Lung (tissue), 12 donors: ENCODE measurements around the gene MBOAT1. TPM values are rescaled to one million over a fixed set of nuclear protein-coding genes. Genes with fewer than 3 reads are reported as not detected.

Experiments used
- ATAC-seq: fragments of 200-7000 bp; cut with Tn5 transposase; one replicate; pipeline ENCODE4 v1.9.1; 2020; ENCODE audit warnings: moderate number of reproducible peaks; ENCODE audit not compliant: insufficient read depth, low FRiP score
- DNase-seq, 3 donors: peaks; one replicate each; pipeline ENCODE4 v3.0.0-alpha.2; 2013 to 2017
- H3K27ac ChIP-seq, 2 donors: one replicate each; pipeline ENCODE4 v1.5.1; 2013; ENCODE audit warnings: mild to moderate bottlenecking in 2 of 2, moderate library complexity in 2 of 2, control low read depth in 1 of 2, inconsistent platforms in 1 of 2, low read depth in 1 of 2, low read length in 1 of 2
- H3K27me3 ChIP-seq, 3 donors: one replicate each; pipeline ENCODE4 v1.5.1; 2013; ENCODE audit warnings: low read length in 2 of 3; ENCODE audit not compliant: control insufficient read depth in 3 of 3, insufficient read depth in 3 of 3
- H3K36me3 ChIP-seq, 4 donors: one replicate each; pipeline ENCODE4 v1.5.1; 2013; ENCODE audit warnings: low read length in 4 of 4, mild to moderate bottlenecking in 1 of 4, moderate library complexity in 1 of 4; ENCODE audit not compliant: control insufficient read depth in 4 of 4, insufficient read depth in 4 of 4
- H3K4me1 ChIP-seq, 5 donors: one replicate each; pipeline ENCODE4 v1.5.1; 2013; ENCODE audit warnings: low read length in 5 of 5, mild to moderate bottlenecking in 2 of 5, moderate library complexity in 1 of 5; ENCODE audit not compliant: control insufficient read depth in 5 of 5, insufficient read depth in 5 of 5
- H3K4me3 ChIP-seq: one replicate; pipeline ENCODE4 v1.5.1; 2013; ENCODE audit warnings: mild to moderate bottlenecking, control low read depth, moderate library complexity
- H3K9ac ChIP-seq, 2 donors: one replicate each; pipeline ENCODE4 v1.5.1; 2013; ENCODE audit warnings: low read length in 2 of 2, control low read depth in 1 of 2; ENCODE audit not compliant: insufficient read depth in 1 of 2
- H3K9me3 ChIP-seq, 4 donors: one replicate each; pipeline ENCODE4 v1.5.1; 2013; ENCODE audit warnings: low read length in 3 of 4, mild to moderate bottlenecking in 1 of 4, moderate library complexity in 1 of 4; ENCODE audit not compliant: control insufficient read depth in 4 of 4, insufficient read depth in 3 of 4
- WGBS, 2 donors: extraction: QIAGEN DNeasy Blood & Tissue Kit; methylation state at CpG; one replicate each; pipeline ENCODE4 v1.1.7; 2013; 5-methylcytosine and 5-hydroxymethylcytosine counted together
- polyA plus RNA-seq, 2 donors: library from polyadenylated mRNA; stranded (reverse); fragments of 200-250 nt; gene quantifications; one replicate each; pipeline ENCODE4 v1.2.1, GENCODE V29; 2013
- total RNA-seq, 2 donors: library from RNA; depleted of rRNA in 1 of 2; stranded (reverse); fragments of >200 nt in 1 of 2; gene quantifications; one replicate each; pipeline ENCODE4 v1.2.1, GENCODE V29; 2014 to 2021
- TF ChIP-seq, protein P1 (sequence below): IDR thresholded peaks from 2 replicates; pipeline ENCODE4 v1.5.1; 2012; ENCODE audit warnings: mild to moderate bottlenecking; ENCODE audit errors: control extremely low read depth, extremely low read depth
- donor health status: control.
- donor health status: control.
- donor health status: Bipolar disorder and iron deficiency.
- donor health status: healthy.
- donor health status: DM: yes; HTN: yes; CAD: no.

The MBOAT1 gene
- total and polyA plus RNA-seq, 4 donors = 2.3 to 27.4 (median 8.7) TPM

DNA sequence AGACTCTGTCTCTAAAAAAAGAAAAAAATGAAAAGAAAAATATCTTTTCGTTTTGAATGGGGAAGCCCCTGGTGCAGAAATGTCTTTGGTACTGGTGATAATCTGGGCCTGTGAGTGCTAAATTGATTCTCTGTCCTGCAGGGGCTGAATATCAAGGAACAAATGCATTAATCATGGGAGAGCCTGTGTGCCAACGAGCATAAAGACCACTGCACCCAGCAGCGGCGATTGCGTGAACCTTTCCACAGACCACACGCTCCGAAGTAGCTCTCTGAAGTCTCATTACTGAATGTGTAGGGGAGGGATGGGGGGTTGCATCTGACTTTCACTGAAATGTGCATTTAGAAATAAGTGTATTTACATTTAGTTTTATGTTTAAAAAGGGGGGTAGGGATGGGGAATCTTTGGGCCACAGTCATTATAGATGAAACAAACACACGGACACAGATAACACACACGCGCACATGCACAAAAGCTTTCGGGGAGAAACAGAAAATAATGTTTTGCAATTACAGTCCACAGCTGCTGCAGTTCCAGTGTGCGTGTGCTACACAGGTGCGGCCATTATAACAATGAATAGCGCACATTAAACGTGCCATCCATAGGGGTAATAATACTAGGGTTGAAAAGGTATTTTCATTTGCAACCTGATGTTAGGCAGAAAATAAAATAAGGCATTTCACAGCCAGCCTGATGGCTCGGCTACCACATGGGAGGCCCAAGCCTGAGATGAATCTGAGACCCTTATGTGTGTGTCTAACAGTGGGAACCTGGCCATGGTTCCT is 154.0 kb downstream of the MBOAT1 start:
- no peaks in the 10 kb centered on the region for H3K36me3 ChIP-seq
- H3K27me3 ChIP-seq = no peaks in the 10 kb centered on the region
- no peak for ATAC-seq
- WGBS, 2 donors = 86 to 90% methylated on average over 16 of the region's 16 CpGs
- no peak overlapping the region for H3K4me3 ChIP-seq
- TF ChIP-seq, protein P1, sequence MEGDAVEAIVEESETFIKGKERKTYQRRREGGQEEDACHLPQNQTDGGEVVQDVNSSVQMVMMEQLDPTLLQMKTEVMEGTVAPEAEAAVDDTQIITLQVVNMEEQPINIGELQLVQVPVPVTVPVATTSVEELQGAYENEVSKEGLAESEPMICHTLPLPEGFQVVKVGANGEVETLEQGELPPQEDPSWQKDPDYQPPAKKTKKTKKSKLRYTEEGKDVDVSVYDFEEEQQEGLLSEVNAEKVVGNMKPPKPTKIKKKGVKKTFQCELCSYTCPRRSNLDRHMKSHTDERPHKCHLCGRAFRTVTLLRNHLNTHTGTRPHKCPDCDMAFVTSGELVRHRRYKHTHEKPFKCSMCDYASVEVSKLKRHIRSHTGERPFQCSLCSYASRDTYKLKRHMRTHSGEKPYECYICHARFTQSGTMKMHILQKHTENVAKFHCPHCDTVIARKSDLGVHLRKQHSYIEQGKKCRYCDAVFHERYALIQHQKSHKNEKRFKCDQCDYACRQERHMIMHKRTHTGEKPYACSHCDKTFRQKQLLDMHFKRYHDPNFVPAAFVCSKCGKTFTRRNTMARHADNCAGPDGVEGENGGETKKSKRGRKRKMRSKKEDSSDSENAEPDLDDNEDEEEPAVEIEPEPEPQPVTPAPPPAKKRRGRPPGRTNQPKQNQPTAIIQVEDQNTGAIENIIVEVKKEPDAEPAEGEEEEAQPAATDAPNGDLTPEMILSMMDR = no peak
- H3K4me1 ChIP-seq = no peaks in the 10 kb centered on the region
- H3K27ac ChIP-seq = no peak overlapping the region
- H3K9ac ChIP-seq = no peak overlapping the region
- H3K9me3 ChIP-seq = no peaks in the 10 kb centered on the region
- DNase-seq = no peak

DNA sequence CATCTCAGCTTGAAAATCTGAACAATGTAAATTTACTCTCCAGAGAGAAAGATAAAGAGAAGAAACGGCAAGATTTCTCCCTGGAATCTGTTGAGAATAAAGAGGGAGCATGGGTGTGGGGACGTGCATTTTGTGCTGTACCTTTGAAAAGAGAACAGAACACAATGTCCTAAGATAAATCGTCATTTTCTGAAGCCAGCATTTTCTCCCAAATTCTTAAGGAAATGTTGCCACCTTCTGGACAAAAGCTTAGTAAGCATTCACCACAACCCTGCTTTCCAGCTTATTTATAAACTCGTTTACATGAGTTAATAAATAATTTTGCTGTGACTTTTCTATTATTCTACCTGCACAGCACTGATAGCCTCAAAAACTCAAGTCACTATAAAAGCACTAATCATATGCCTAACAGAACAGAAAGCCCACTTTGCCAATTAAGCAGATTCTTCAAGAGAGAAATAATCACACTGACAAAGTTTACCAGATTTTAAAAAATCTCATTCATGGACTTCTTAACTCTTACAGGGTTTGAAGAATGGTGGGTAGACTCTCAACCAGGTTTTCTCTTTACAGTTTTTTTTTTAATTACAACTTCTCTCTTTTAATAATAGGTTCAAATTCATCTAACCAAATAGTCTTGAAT is 155.8 kb downstream of the MBOAT1 start:
- H3K4me1 ChIP-seq = no peaks in the 10 kb centered on the region
- no peak overlapping the region for H3K27ac ChIP-seq
- H3K9me3 ChIP-seq = no peaks in the 10 kb centered on the region
- H3K9ac ChIP-seq = no peak overlapping the region
- TF ChIP-seq, protein P1 = peak; percentile 15
- ATAC-seq (no peak), DNase-seq (peak; percentile 21 to 81 (median 69))
- WGBS, 2 donors = 9 to 14% methylated on average over 4 of the region's 4 CpGs
- no peaks in the 10 kb centered on the region for H3K27me3 ChIP-seq
- no peak overlapping the region for H3K4me3 ChIP-seq
- H3K36me3 ChIP-seq = no peaks in the 10 kb centered on the region

DNA sequence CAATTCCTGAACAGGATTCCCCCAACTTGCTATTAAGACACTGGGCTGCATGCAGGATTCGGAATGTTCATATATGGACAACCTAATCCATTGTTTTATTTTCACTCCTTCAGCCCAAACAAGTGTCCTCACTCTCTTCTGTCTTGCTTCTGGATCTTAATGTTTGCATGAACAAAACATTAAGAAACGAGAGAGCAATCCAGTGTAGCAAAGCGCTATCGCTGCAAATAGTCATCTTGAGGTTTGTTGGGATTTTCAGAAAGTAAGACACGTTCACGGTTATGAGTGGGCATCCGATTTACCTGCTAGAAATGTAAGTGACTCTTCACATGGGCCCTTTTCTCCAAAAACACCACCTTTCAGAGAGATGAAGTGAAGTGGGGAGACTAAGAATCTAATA is 156.4 kb downstream of the MBOAT1 start:
- Histone ChIP-seq H3K27me3 (no peaks in the 10 kb centered on the region), H3K9me3 (no peaks in the 10 kb centered on the region), H3K9ac (no peak overlapping the region), H3K27ac (no peak overlapping the region), H3K36me3 (no peaks in the 10 kb centered on the region), H3K4me3 (no peak overlapping the region), H3K4me1 (no peaks in the 10 kb centered on the region)
- ATAC-seq (no peak), DNase-seq (no peak)
- WGBS, 2 donors = 90% methylated on average over 7 of the region's 7 CpGs
- TF ChIP-seq, protein P1 = no peak

Other genes with a start within 250 kb of the MBOAT1 start
- gene E2F3, start 189.4 kb upstream of the MBOAT1 start, total RNA-seq = 1 to 10 TPM; 6.0 to 9.3 TPM
- 10 to 100 TPM in 1 of 2 donors, 1 to 10 TPM in 1; 4.1 to 13.3 TPM for gene E2F3, start 189.4 kb upstream of the MBOAT1 start, polyA plus RNA-seq